HG03066 (cell line): ENCODE measurements around the gene GCFC2.
"Not testable (repeated sequence)": the region's sequence is repeated elsewhere in the genome, so short reads cannot be mapped to it uniquely, and the experiment has no call there.

Experiments
- ATAC-seq: cut with Tn5 transposase; IDR thresholded peaks from one replicate; pipeline ENCODE4 v1.9.1; 2021; ENCODE audit warnings: low read depth; ENCODE audit not compliant: unreplicated experiment

GCFC2 gene

GRCh38 chr2:75710577-75711253 is at the start of gene GCFC2:
GCFC2 (minus strand) TSS chr2:75710915; CDS start chr2:75710855, 60 bp downstream.
- peak; percentile 92 for ATAC-seq

DNA sequence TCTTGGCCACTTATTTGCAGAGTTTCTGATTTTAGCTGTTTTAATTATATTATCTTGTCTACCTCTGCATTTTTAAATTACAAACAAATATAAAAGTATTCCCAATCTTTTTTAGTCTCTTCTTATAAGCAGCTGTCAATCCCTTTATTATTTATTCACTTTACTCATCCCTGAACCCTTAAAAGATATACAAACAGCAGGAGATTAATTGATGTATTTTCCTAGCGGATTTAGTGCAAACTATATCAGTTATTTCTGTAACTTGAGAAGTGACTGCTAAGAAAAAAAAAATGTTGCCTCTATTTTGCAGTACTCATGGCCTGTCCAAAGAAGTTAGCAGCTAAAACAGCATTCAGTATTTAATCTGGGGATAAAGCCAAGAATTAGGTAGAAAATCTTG is 42.1 kb upstream of the GCFC2 start:
- ATAC-seq = no peak

DNA sequence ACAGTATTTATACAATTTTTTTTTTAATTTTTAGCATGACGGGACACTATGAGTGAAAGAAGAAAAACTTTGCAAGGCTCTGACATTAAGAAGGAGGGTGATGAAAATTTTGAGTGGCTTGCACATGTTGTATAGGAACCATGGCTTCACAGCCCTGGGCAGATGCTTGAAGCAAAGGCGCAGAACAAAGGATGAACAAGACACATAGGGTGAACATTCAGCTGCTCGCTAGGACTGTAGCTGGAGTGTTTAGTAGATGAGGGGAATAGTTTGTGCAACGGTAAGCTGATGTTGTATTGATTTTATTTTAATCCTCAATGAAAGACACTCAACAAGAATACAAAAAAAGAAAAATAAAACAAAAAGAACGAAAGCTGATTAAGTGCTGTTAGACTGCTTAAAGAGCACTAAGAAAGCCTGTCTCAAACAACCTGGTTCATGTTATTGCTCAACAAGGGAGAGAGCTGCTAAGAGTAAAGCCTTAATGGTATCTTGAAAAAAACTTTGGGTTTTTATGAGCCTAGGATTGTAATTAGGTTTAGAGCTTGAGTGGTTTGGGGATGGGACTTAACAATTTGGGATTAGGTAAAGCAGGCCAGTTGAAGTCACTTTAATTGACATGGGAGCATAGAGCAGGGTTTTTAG is 41.2 kb upstream of the GCFC2 start:
- no peak for ATAC-seq

DNA sequence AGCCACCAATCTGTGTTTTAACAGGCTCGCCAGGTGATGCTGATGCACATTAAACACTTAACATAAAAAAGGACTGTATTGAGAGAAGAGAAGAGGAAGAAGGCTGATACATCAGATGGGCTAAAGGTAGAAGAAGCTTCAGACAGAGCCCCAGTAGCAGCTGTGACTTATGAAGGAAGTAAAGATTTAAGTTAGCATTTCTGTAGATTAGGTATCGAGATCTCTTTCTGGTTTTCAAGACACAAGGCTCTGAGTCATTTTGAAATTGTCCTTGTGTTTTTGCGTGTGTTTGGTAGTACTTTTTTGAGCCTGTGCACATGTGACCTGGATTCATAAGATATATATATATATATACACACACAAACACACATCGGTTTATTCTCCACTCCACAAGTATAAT is 40.6 kb upstream of the GCFC2 start:
- no peak for ATAC-seq

DNA sequence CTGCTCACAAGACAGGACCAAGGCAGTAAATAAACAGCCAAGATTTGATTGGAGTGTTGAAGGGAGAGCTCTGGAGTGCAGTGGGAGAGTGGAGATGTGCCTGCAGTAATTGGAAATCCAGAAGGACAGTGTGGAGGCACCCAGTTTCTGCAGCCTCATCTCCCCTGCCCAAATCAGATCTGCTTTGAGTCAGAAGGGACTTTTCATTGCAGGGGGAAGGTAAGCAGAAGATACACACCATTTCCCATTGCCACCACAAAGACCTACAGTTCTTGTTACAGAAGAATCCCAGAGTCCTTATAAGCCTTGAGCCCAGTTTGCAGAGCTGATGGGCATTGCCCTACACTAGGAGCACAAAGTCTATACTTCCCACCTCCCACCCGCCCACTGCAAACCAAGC is 27.2 kb upstream of the GCFC2 start:
- ATAC-seq = no peak

DNA sequence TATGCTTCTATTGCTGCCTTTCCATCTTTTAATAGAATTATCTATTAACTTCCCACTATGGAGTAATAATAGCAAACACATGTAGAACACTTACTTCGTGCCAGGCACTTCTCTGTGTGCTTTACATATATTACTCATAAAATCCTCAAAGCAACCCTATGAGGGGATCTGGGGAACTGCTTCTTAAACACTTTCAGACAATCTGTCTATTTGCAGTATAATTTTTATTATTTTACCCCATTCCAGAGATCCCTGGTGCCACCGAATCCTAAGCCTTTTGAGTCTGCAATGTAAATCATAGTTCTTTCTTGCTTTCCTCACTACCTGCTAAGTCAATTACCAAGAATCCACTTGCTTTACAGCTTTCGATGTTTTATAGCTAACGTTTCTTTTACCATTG is 25.6 kb upstream of the GCFC2 start:
- no peak for ATAC-seq

GRCh38 chr2:75729861-75730260 is 19.1 kb upstream of the GCFC2 start:
- no peak for ATAC-seq

GRCh38 chr2:75728614-75729419 is 18.1 kb upstream of the GCFC2 start:
- no peak for ATAC-seq

- ATAC-seq = no peak
These were observed 12.0 kb upstream of the GCFC2 start for GRCh38 chr2:75722687-75723086.

DNA sequence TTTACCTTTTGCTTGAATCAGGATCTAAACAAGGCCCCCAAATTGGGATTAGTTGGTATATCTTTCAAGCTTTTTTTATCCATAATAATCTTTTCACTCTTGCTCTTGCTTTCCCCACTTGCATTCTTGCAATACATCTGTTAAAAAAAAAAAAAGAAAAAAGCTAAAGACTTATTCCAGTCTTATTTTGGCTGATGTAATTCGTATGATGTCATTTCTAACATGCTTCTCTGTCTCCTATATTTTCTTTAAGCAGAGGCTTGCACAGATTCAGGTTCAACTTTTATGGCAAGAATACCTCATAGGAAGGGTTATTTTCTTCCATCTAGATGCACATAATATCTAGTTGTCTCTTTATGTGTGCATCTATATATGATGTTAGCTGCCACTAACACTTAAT is 9.8 kb upstream of the GCFC2 start:
- ATAC-seq = no peak

DNA sequence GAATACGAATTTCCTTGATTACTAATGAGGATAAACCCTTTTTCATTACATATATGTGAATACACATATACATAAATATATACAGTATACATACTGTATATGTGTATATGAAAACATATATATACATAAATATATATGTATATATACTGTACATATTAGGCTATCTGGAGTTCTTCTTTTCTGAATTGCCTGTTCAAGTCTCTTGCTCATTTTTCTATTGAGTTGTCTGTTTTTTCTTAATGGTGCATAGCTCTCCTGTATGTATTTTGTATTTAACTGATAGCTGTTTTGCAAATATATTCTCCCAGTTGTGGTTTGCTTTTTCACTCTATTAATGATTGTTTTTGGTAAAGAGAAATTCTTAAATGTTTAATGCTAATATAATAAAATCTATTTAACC is 8.9 kb upstream of the GCFC2 start:
- ATAC-seq = no peak

GRCh38 chr2:75716406-75716805 is 5.7 kb upstream of the GCFC2 start:
- ATAC-seq = no peak

DNA sequence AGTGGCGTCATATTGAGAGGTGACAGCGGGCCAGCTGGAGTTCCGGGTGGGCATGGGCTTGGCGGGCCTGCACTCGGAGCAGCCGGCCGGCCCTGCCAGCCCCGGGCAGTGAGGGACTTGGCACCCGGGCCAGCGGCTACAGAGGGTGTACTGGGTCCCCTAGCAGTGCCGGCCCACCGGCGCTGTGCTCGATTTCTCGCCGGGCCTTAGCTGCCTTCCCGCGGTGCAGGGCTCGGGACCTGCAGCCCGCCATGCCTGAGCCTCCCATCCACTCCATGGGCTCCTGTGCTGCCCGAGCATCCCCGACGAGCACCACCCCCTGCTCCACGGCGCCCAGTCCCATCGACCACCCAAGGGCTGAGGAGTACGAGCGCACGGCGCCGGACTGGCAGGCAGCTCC is 875 bp upstream of the GCFC2 start:
- not testable (repeated sequence) for ATAC-seq

- ATAC-seq = peak; percentile 28
These were observed 517 bp downstream of the GCFC2 start for GRCh38 chr2:75710220-75710576.

- ATAC-seq = no peak
These were observed 1.4 kb downstream of the GCFC2 start for GRCh38 chr2:75709297-75709696.

DNA sequence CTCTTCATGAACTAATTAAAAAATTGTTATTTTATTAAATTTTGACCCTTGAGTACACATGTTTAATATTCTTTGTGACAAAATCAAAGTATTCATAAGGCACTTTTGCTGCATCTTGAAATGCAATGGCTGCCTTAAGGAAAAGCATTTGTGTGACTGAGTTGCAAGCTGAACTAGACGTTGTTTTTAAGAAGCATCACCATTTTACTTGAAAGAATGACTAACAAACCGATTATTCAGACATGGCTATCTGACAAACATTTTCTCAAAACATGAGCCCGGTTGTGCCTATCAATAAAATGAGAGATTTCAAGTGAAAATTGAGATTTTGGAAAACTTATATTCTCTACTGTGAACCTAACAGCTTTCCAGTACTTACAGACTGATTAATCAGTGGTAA is 2.8 kb downstream of the GCFC2 start:
- ATAC-seq = no peak

GRCh38 chr2:75705921-75706320 is 4.8 kb downstream of the GCFC2 start:
- no peak for ATAC-seq

GRCh38 chr2:75703589-75704287 is 7.0 kb downstream of the GCFC2 start:
- no peak for ATAC-seq

- no peak for ATAC-seq
These were observed 8.1 kb downstream of the GCFC2 start for GRCh38 chr2:75702593-75702992.

- ATAC-seq = no peak
These were observed 11.8 kb downstream of the GCFC2 start for GRCh38 chr2:75698918-75699317.

DNA sequence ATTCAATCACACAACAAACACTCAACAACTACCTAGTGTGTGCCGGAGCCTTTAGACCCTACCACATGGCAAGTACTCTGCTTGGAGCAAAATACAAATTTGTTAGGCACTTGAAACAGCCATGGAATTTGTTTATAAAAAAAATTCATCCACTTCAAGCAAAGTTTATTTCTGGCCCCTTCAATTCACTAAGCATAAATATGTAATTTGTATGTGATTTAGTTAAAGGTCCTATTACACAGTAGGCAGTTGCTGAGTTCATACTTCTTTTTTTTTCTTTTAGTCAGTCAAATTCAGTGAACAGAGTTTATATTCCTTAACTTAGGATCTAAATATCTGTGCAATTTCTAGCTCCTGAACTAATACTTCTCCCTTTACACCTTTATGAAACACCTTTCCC is 22.5 kb downstream of the GCFC2 start:
- no peak for ATAC-seq
